Kidney epithelial cell (primary cell): ENCODE measurements around the gene ANGPT4. TPM values are rescaled to one million over a fixed set of nuclear protein-coding genes. Genes with fewer than 3 reads are reported as not detected.
A peak's percentile ranks its signal among the peaks of the same experiment; 100 is the strongest.

Experiments
- DNase-seq: peaks from one replicate; pipeline ENCODE4 v3.0.0-alpha.2; 2010; ENCODE audit warnings: low read depth
- H3K27me3 ChIP-seq: 2 replicates; pipeline ENCODE4 v1.6.0; 2011; ENCODE audit warnings: low read length; ENCODE audit not compliant: control insufficient read depth, insufficient read depth
- H3K36me3 ChIP-seq: 2 replicates; pipeline ENCODE4 v1.5.1; 2011; ENCODE audit warnings: low read length; ENCODE audit not compliant: control insufficient read depth, insufficient read depth
- H3K4me3 ChIP-seq: 2 replicates; pipeline ENCODE4 v1.5.1; 2011; ENCODE audit warnings: low read depth, mild to moderate bottlenecking, control low read depth, low read length
- CTCF ChIP-seq: IDR thresholded peaks from 2 replicates; pipeline ENCODE4 v1.5.1; 2011; ENCODE audit warnings: mild to moderate bottlenecking, moderate library complexity, low read length, control low read depth, inconsistent platforms; ENCODE audit not compliant: insufficient read depth, poor library complexity, severe bottlenecking
- total RNA-seq: library from RNA; depleted of rRNA; stranded (reverse); fragments of >200 nt; gene quantifications from 2 replicates; pipeline ENCODE4 v1.2.3, GENCODE V29; 2015

ANGPT4 gene
- total RNA-seq, 1 donor from 2014 or later = not detected

- Histone ChIP-seq H3K4me3 (no peak overlapping the region), H3K27me3 (peaks cover 7% of the 10 kb centered on the region), H3K36me3 (no peaks in the 10 kb centered on the region)
- TF ChIP-seq CTCF = peak; percentile 21
- DNase-seq = no peak
Observed at GRCh38 chr20:953742-954141, 37.6 kb upstream of the ANGPT4 start.

DNA sequence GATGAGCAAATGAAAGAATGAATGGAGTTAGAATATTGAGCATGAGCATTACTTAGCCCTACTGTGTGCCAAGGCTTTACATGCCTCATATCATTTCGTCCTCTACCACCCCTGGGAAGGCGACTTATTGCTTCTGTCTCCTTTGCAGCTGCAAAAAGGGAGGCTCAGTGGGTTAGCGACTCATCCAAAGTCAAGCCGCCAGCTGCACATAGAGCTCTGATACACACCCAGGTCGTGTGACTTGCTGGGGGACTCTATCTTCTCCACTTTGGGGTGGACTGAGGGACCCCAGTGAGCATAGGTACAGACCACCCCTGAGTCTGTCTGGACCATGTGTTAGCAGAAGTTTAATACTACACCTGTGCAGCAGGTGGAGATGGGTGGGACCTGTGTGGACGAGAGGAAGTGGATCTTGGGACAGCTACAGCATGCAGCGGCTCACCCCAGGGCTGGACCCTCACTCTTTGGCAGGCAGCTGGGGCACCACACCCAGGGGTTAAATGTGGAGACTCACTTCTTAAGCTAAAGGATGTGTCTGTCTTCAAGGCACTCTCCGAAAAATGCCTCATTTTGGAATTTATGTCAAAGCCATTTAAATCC lies 36.2 kb upstream of the ANGPT4 start:
- Histone ChIP-seq H3K27me3 (peaks cover 4% of the 10 kb centered on the region), H3K4me3 (no peak overlapping the region), H3K36me3 (no peaks in the 10 kb centered on the region)
- TF ChIP-seq CTCF = no peak
- DNase-seq = no peak

- H3K4me3 ChIP-seq = no peak overlapping the region
- DNase-seq = no peak
- peaks cover 4% of the 10 kb centered on the region for H3K27me3 ChIP-seq
- no peaks in the 10 kb centered on the region for H3K36me3 ChIP-seq
- TF ChIP-seq CTCF = no peak
Observed at GRCh38 chr20:951384-952169, 35.4 kb upstream of the ANGPT4 start.

DNA sequence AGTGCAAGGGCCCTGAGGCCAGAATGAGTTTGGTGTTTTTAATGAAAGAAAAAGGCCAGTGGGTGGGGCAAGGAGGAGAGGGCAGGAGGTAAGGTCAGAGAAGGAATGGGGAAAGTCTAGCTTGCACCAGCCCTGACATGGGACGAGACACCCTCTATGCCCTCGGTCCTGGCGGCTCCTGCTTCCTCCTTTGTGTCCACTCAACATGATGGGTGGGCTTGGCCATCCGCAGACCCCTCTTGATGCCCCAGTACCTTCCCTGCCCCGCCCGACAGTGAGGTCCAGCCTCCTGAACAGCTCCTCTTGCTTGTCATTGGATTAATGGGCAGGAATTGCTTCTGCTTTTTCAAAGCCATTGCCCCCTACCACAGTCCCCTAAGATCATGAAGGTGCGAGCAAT lies 33.6 kb upstream of the ANGPT4 start:
- TF ChIP-seq CTCF = no peak
- Histone ChIP-seq H3K27me3 (no peaks in the 10 kb centered on the region), H3K4me3 (no peak overlapping the region), H3K36me3 (no peaks in the 10 kb centered on the region)
- no peak for DNase-seq

- no peak for TF ChIP-seq CTCF
- Histone ChIP-seq H3K4me3 (no peak overlapping the region), H3K27me3 (no peaks in the 10 kb centered on the region), H3K36me3 (no peaks in the 10 kb centered on the region)
- no peak for DNase-seq
Observed at GRCh38 chr20:946826-947225, 30.7 kb upstream of the ANGPT4 start.
